ENCODE measurements around the gene RSRP1.

- TF ChIP-seq CTCF (conservative IDR thresholded peaks at IDR 0.05) (no peak), EZH2 (IDR thresholded peaks at IDR 0.05; ENCODE audit: low read depth) (no peak)
Measured at GRCh38 chr1:25197982-25198662, 49.1 kb downstream of the RSRP1 start.

All from PC-9 (cell line).